Upper lobe of right lung (tissue), 1 donor: Measurements from ENCODE around the gene LAMA2. TPM values are rescaled to one million over a fixed set of nuclear protein-coding genes. Genes with fewer than 3 reads are reported as not detected.
A peak's percentile ranks its signal among the peaks of the same experiment; 100 is the strongest.

ENCODE experiments used
- ATAC-seq: fragments of 200-7000 bp; cut with Tn5 transposase; one replicate; pipeline ENCODE4 v1.9.1; 2020; ENCODE audit warnings: mild to moderate bottlenecking, moderate library complexity
- DNase-seq: peaks from one replicate; pipeline ENCODE4 v3.0.0-alpha.2; 2020
- H3K27ac ChIP-seq: fragments of 200-600 bp; one replicate; pipeline ENCODE4 v1.8.0; 2022
- H3K27me3 ChIP-seq: fragments of 200-600 bp; one replicate; pipeline ENCODE4 v1.8.0; 2022; ENCODE audit warnings: mild to moderate bottlenecking
- H3K36me3 ChIP-seq: fragments of 200-600 bp; one replicate; pipeline ENCODE4 v1.8.0; 2022
- H3K4me1 ChIP-seq: fragments of 200-600 bp; one replicate; pipeline ENCODE4 v1.8.0; 2022
- H3K4me3 ChIP-seq: fragments of 200-600 bp; one replicate; pipeline ENCODE4 v1.8.0; 2022; ENCODE audit warnings: mild to moderate bottlenecking
- H3K9me3 ChIP-seq: fragments of 200-600 bp; one replicate; pipeline ENCODE4 v1.8.0; 2022
- intact Hi-C: fragments of 100-400 bp; cut with DNase I; formaldehyde crosslinking; loops from one replicate; pipeline ENCODE4 v1.11.0; 2022
- total RNA-seq: library from RNA; stranded (reverse); fragmentation: NEBNext Ultra II Directional; extraction: Animal tissue kit (Norgen Biotek cat#: 25700); gene quantifications from one replicate; pipeline ENCODE4 v1.2.1, GENCODE V29; 2021
- TF ChIP-seq, protein P1 (sequence below): fragments of 200-600 bp; IDR thresholded peaks from one replicate; pipeline ENCODE4 v1.8.0; 2022; ENCODE audit warnings: antibody characterized with exemption
- donor health status: DM: no; HTN: yes; CAD: no; lungs with severe emphysema.

Gene LAMA2
- total RNA-seq, 1 donor from 2014 or later = 42.1 TPM

DNA sequence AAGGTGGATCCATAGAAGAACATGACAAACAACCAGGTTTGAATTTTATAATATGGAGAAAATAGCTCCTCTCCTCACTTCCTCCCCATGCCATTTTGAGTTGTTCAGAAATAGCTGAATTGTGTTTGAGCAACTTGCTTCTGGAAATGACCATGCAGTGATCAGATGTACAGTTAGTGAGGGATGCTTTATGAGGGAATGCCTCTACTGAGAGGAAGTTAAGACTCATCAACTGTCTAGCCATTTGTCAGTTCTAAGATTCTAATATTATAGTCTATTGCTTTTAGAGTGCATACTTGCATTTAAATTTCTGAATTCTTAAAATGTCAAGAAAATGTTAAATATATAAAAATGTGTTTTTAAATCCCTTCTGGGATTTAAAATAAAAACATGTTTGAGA, 3.8 kb downstream of the LAMA2 start:
- H3K4me3 ChIP-seq = peak overlapping the region; percentile 52

DNA sequence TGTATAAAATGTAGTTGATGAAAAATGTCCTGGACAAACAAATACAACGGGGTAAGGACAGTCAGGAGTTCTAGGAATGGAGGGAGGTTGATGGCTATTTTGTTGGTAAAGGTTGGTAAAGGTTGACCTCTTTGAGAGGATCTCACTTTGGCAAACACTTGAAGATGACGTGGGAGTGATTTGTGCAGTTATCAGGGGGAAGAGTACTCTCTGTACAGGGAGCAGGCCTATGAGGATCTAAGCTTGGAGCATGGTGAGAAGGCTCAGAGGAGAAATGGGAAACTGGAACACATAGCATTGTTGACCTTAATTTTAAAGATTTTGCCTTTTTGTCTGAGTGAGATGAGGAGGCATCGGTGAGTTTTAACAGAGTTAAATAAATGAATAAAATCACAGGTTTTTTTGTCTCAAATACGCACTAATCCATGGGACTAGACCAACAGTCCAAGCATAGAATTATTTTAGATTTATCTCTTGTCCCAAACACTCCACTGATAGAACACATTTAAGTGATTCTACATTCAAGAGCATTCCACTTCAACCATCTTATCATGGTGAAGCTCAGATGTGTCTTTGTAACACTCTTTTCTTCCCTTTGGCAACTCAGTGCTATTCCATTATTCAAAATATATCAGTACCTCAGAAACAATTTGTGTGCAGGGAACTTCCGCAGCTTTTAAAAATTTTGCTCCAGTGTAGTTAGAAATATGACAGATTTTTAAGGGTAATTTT, 5.7 kb downstream of the LAMA2 start:
- Histone ChIP-seq H3K27ac (no peak overlapping the region), H3K27me3 (no peaks in the 10 kb centered on the region), H3K4me1 (no peaks in the 10 kb centered on the region), H3K9me3 (no peaks in the 10 kb centered on the region), H3K36me3 (no peaks in the 10 kb centered on the region), H3K4me3 (no peak overlapping the region)
- DNase-seq (no peak), ATAC-seq (no peak)
- TF ChIP-seq, protein P1, sequence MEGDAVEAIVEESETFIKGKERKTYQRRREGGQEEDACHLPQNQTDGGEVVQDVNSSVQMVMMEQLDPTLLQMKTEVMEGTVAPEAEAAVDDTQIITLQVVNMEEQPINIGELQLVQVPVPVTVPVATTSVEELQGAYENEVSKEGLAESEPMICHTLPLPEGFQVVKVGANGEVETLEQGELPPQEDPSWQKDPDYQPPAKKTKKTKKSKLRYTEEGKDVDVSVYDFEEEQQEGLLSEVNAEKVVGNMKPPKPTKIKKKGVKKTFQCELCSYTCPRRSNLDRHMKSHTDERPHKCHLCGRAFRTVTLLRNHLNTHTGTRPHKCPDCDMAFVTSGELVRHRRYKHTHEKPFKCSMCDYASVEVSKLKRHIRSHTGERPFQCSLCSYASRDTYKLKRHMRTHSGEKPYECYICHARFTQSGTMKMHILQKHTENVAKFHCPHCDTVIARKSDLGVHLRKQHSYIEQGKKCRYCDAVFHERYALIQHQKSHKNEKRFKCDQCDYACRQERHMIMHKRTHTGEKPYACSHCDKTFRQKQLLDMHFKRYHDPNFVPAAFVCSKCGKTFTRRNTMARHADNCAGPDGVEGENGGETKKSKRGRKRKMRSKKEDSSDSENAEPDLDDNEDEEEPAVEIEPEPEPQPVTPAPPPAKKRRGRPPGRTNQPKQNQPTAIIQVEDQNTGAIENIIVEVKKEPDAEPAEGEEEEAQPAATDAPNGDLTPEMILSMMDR = no peak
- intact Hi-C loops = no loop called here

More for the DNA sequence above, 3.8 kb downstream of the LAMA2 start:
- ATAC-seq = no peak
- Histone ChIP-seq H3K4me1 (no peaks in the 10 kb centered on the region), H3K36me3 (no peaks in the 10 kb centered on the region), H3K27me3 (no peaks in the 10 kb centered on the region), H3K9me3 (no peaks in the 10 kb centered on the region), H3K27ac (no peak overlapping the region)
- intact Hi-C loops = no loop called here
- TF ChIP-seq, protein P1 = no peak
- no peak for DNase-seq

DNA sequence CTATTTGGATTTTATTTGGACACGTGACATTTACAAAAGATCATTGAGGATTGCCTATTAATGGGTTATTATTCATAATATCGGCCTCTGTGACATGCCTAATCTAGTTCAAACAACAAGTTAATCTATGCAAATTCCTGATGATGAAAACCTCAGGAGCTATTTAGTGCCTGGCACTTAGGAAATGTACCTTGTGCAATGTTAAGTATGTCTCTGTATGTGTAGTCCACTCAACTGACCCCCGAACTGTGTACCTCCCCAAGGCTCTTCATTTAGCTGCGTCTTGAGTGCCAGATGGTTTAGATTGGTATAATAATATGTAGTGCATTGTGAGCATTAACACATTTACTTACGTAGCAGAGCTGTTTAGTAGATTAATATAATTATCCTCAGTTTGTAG, 6.9 kb downstream of the LAMA2 start:
- H3K27ac ChIP-seq = no peak overlapping the region
- TF ChIP-seq, protein P1 = no peak
- intact Hi-C loops = no loop called here

DNA sequence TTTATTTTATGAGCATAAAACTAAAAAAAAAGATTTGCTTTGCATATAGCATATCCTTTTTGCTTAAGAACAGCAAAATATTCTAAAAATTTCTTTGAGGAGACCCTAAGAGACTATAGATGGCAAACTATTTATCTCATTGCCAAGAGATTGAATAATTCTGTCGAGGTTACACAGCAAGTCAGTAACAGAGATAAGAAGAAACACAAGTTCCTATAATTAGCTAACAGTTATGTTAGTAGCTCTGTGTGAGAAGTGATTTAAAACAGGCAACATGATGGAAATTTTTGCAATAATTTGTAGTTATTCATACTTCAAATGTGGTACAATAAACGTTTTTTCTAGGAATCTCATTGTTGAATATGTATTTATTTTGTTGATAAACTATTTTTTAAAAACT, 9.1 kb downstream of the LAMA2 start:
- Histone ChIP-seq H3K27me3 (no peaks in the 10 kb centered on the region), H3K4me3 (no peak overlapping the region), H3K36me3 (no peaks in the 10 kb centered on the region), H3K9me3 (no peaks in the 10 kb centered on the region), H3K27ac (no peak overlapping the region), H3K4me1 (no peaks in the 10 kb centered on the region)
- intact Hi-C loops = no loop called here
- TF ChIP-seq, protein P1 = no peak
- ATAC-seq (no peak), DNase-seq (no peak)

More for the DNA sequence above, 6.9 kb downstream of the LAMA2 start:
- ATAC-seq = no peak
- no peak for DNase-seq
- no peaks in the 10 kb centered on the region for H3K4me1 ChIP-seq
- H3K36me3 ChIP-seq = no peaks in the 10 kb centered on the region
- no peaks in the 10 kb centered on the region for H3K9me3 ChIP-seq
- no peak overlapping the region for H3K4me3 ChIP-seq
- H3K27me3 ChIP-seq = no peaks in the 10 kb centered on the region

DNA sequence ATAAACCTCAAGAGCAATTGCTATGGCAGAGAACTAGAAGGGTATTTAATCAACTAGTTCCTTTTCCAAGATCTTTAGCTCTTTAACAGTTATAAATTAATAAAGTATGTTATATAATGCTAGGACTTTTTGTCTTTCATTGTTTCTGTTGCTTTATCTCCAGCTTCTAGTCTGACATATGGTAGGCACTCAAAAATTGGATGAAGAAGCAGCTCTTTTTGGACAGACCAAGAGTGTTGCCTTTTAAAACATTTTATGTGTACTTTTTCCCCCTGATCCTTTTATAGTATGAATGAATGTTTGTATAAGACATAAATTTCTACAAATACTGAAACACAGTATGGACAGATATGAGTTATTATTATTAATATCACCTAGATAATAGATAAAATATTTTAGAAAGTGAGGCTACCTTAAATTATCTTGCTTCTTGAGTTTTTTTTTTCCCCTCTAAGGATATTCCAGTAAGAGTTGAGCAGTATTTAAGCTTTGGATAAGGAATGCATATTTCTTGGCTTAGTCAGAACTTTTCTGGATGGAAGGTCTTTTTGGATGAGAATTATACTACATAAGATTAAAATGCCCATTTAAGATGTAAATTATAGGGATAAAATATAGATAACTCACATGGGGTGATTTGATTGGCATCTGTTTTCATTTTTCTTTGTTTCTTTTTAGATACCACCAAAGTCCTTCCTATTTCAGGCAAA, 16.6 kb downstream of the LAMA2 start:
- Histone ChIP-seq H3K4me3 (no peak overlapping the region), H3K4me1 (no peaks in the 10 kb centered on the region), H3K27ac (no peak overlapping the region), H3K27me3 (no peaks in the 10 kb centered on the region), H3K36me3 (no peaks in the 10 kb centered on the region), H3K9me3 (no peaks in the 10 kb centered on the region)
- DNase-seq (no peak), ATAC-seq (no peak)
- intact Hi-C loops = no loop called here
- TF ChIP-seq, protein P1 = no peak
